Kidney epithelial cell (primary cell): ENCODE measurements around the gene SGMS1. TPM values are rescaled to one million over a fixed set of nuclear protein-coding genes. Genes with fewer than 3 reads are reported as not detected.

Experiments
- DNase-seq: peaks from one replicate; pipeline ENCODE4 v3.0.0-alpha.2; 2010; ENCODE audit warnings: low read depth
- H3K27me3 ChIP-seq: 2 replicates; pipeline ENCODE4 v1.6.0; 2011; ENCODE audit warnings: low read length; ENCODE audit not compliant: control insufficient read depth, insufficient read depth
- H3K36me3 ChIP-seq: 2 replicates; pipeline ENCODE4 v1.5.1; 2011; ENCODE audit warnings: low read length; ENCODE audit not compliant: control insufficient read depth, insufficient read depth
- H3K4me3 ChIP-seq: 2 replicates; pipeline ENCODE4 v1.5.1; 2011; ENCODE audit warnings: low read depth, mild to moderate bottlenecking, control low read depth, low read length
- CTCF ChIP-seq: IDR thresholded peaks from 2 replicates; pipeline ENCODE4 v1.5.1; 2011; ENCODE audit warnings: mild to moderate bottlenecking, moderate library complexity, low read length, control low read depth, inconsistent platforms; ENCODE audit not compliant: insufficient read depth, poor library complexity, severe bottlenecking
- total RNA-seq: library from RNA; depleted of rRNA; stranded (reverse); fragments of >200 nt; gene quantifications from 2 replicates; pipeline ENCODE4 v1.2.3, GENCODE V29; 2015

The SGMS1 gene
- total RNA-seq, 1 donor from 2014 or later: 27.0 TPM

GRCh38 chr10:50531388-50532077 lies 92.2 kb downstream of the SGMS1 start:
- no peaks in the 10 kb centered on the region for H3K27me3 ChIP-seq

DNA sequence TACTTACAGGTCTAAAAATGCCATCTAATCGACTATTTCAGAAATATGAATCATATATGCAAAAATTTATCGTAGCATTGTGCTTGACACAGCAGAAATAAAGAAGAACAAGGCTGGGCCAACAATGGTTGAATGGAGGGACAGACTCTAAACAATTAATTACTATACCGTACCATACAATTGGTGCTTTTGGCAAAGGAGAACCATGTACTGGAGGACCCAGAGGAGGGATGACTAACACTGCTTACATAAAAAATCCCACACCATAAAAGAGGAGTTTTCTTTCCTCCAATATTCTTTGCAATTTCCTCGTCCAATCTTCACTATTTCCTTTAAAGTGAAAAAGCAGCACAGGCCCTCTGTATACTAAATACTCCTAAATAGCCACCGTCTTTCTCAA lies 94.1 kb downstream of the SGMS1 start:
- Histone ChIP-seq H3K36me3 (no peaks in the 10 kb centered on the region), H3K4me3 (no peak overlapping the region), H3K27me3 (no peaks in the 10 kb centered on the region)
- DNase-seq: no peak
- TF ChIP-seq CTCF: no peak

More at GRCh38 chr10:50531388-50532077, 92.2 kb downstream of the SGMS1 start:
- Histone ChIP-seq H3K36me3 (no peaks in the 10 kb centered on the region), H3K4me3 (no peak overlapping the region)
- no peak for TF ChIP-seq CTCF
- no peak for DNase-seq

DNA sequence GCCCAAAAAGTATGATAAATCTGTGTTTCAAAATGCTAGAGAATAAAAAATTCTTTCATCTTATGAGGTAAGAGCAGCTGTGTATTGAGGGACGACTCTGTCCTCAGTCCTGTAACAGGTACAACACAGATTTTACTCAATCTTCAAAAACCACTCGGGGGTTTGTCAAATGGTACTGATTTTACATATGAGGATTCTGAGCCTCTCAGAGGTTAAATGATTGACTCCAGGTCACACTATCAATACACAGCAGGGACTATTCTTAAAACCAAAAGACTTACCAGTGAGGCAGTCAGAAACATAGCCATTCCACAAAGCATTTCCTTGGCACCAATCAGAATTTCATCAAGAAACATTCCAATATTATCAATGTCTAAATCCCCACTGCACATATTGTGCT lies 95.5 kb downstream of the SGMS1 start:
- no peak for TF ChIP-seq CTCF
- DNase-seq: no peak

GRCh38 chr10:50527442-50528043 lies 96.2 kb downstream of the SGMS1 start:
- H3K27me3 ChIP-seq: no peaks in the 10 kb centered on the region
- H3K4me3 ChIP-seq: no peak overlapping the region
- H3K36me3 ChIP-seq: no peaks in the 10 kb centered on the region
- DNase-seq: no peak
- no peak for TF ChIP-seq CTCF

More for the DNA sequence above, 95.5 kb downstream of the SGMS1 start:
- Histone ChIP-seq H3K36me3 (no peaks in the 10 kb centered on the region), H3K4me3 (no peak overlapping the region), H3K27me3 (no peaks in the 10 kb centered on the region)

GRCh38 chr10:50526185-50526584 lies 97.6 kb downstream of the SGMS1 start:
- Histone ChIP-seq H3K4me3 (no peak overlapping the region), H3K36me3 (no peaks in the 10 kb centered on the region), H3K27me3 (no peaks in the 10 kb centered on the region)
- no peak for DNase-seq
- no peak for TF ChIP-seq CTCF

GRCh38 chr10:50523357-50523756 lies 100.4 kb downstream of the SGMS1 start:
- no peaks in the 10 kb centered on the region for H3K27me3 ChIP-seq
- no peak for TF ChIP-seq CTCF
- DNase-seq: no peak
- no peak overlapping the region for H3K4me3 ChIP-seq
- no peaks in the 10 kb centered on the region for H3K36me3 ChIP-seq
